Panc1 (cell line): ENCODE results near the gene EGFR.

Experiments
- CTCF ChIP-seq: fragments of 450-650 bp; IDR thresholded peaks from 2 replicates; pipeline ENCODE4 v1.5.1; 2017; ENCODE audit warnings: mild to moderate bottlenecking
- POLR2AphosphoS5 ChIP-seq: IDR thresholded peaks from 2 replicates; pipeline ENCODE4 v1.6.1; 2012; ENCODE audit warnings: mild to moderate bottlenecking, low read depth, low read length, moderate library complexity
- SIN3A ChIP-seq: IDR thresholded peaks from 2 replicates; pipeline ENCODE4 v1.6.1; 2012; ENCODE audit warnings: low read depth, mild to moderate bottlenecking, low read length, moderate library complexity, borderline replicate concordance; ENCODE audit not compliant: insufficient read depth
- TCF7L2 ChIP-seq: IDR thresholded peaks from 2 replicates; pipeline ENCODE4 v1.6.1; 2011; ENCODE audit warnings: mild to moderate bottlenecking, low read depth, low read length, inconsistent platforms
- TF ChIP-seq, protein P1 (sequence below), 2 experiments: IDR thresholded peaks; 2 replicates each; pipeline ENCODE4 v1.6.1; 2011 to 2012; ENCODE audit warnings: low read depth in 2 of 2, control low read depth in 1 of 2, low read length in 1 of 2, mild to moderate bottlenecking in 1 of 2, moderate library complexity in 1 of 2; ENCODE audit not compliant: insufficient read depth in 1 of 2

DNA sequence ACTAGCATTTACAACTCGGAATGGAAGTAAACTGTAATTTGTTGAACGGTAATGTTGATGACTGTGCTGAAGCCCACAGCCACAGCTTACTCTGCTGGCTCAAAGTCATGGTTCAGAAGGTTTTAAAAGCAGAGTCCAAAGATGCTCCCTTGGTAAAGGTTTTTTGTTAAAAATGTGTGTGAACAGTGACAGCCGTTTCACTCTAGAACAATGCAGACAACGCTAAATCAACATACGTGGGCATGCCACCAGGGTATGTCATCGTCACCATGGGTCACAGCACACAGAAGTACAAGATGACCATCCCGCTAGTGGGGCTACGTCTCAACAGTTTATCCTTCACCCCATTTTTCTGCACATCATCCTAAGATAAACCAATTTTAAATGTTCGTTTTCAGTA, 239.8 kb downstream of the EGFR start:
- TF ChIP-seq CTCF, result no peak
- TF ChIP-seq POLR2AphosphoS5, result no peak
- TF ChIP-seq, protein P1, sequence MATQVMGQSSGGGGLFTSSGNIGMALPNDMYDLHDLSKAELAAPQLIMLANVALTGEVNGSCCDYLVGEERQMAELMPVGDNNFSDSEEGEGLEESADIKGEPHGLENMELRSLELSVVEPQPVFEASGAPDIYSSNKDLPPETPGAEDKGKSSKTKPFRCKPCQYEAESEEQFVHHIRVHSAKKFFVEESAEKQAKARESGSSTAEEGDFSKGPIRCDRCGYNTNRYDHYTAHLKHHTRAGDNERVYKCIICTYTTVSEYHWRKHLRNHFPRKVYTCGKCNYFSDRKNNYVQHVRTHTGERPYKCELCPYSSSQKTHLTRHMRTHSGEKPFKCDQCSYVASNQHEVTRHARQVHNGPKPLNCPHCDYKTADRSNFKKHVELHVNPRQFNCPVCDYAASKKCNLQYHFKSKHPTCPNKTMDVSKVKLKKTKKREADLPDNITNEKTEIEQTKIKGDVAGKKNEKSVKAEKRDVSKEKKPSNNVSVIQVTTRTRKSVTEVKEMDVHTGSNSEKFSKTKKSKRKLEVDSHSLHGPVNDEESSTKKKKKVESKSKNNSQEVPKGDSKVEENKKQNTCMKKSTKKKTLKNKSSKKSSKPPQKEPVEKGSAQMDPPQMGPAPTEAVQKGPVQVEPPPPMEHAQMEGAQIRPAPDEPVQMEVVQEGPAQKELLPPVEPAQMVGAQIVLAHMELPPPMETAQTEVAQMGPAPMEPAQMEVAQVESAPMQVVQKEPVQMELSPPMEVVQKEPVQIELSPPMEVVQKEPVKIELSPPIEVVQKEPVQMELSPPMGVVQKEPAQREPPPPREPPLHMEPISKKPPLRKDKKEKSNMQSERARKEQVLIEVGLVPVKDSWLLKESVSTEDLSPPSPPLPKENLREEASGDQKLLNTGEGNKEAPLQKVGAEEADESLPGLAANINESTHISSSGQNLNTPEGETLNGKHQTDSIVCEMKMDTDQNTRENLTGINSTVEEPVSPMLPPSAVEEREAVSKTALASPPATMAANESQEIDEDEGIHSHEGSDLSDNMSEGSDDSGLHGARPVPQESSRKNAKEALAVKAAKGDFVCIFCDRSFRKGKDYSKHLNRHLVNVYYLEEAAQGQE (IDR thresholded peaks at IDR 0.05; ENCODE audit: insufficient read depth in 1 of 2, low read depth in 2 of 2, low read length in 1 of 2), result no peak
- TF ChIP-seq TCF7L2, result no peak
- no peak for TF ChIP-seq SIN3A
